HUES48 (cell line): ENCODE measurements around the gene CLASP1.
"Not testable (repeated sequence)": the region's sequence is repeated elsewhere in the genome, so short reads cannot be mapped to it uniquely, and the experiment has no call there.

Experiments used
- H3K27ac ChIP-seq: one replicate; pipeline ENCODE4 v1.7.0; 2013; ENCODE audit warnings: low read depth, low read length, inconsistent platforms
- H3K27me3 ChIP-seq: 2 replicates; pipeline ENCODE4 v1.6.1; 2013; ENCODE audit warnings: mild to moderate bottlenecking, low read length; ENCODE audit not compliant: control insufficient read depth, insufficient read depth
- H3K36me3 ChIP-seq: 2 replicates; pipeline ENCODE4 v1.6.1; 2013; ENCODE audit warnings: low read length; ENCODE audit not compliant: control insufficient read depth, insufficient read depth
- H3K4me1 ChIP-seq: 2 replicates; pipeline ENCODE4 v1.6.1; 2013; ENCODE audit warnings: mild to moderate bottlenecking, low read length; ENCODE audit not compliant: control insufficient read depth, insufficient read depth
- H3K4me3 ChIP-seq: 2 replicates; pipeline ENCODE4 v1.5.1; 2013; ENCODE audit warnings: mild to moderate bottlenecking, low read depth, low read length
- H3K9ac ChIP-seq: 2 replicates; pipeline ENCODE4 v1.6.1; 2013; ENCODE audit warnings: mild to moderate bottlenecking, low read depth, low read length, moderate library complexity
- H3K9me3 ChIP-seq: 2 replicates; pipeline ENCODE4 v1.6.1; 2013; ENCODE audit warnings: low read length; ENCODE audit not compliant: control insufficient read depth, insufficient read depth

Gene CLASP1

DNA sequence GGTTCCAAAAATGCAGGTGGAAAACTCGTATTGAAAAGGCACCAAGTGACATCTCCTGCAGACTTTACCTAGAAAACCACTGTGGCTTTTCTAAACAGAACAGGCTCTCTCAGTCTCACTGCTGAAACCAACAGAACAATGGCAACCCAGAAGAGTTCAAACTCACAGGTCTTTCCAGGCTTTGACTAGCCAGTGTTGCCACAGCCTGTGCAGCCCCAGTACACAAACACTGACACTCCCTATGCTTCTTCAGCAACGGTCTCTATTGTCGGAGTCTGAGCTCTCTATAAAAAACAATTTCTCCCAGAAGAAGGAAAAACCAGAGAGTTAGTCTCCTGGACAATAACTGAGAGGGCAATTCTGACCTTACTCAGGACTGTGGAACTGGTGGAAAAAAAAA, 206.4 kb downstream of the CLASP1 start:
- H3K27me3 ChIP-seq: no peaks in the 10 kb centered on the region
- no peak overlapping the region for H3K9ac ChIP-seq
- no peaks in the 10 kb centered on the region for H3K4me1 ChIP-seq
- H3K27ac ChIP-seq: no peak overlapping the region
- H3K36me3 ChIP-seq: peaks cover 56% of the 10 kb centered on the region
- H3K4me3 ChIP-seq: no peak overlapping the region
- H3K9me3 ChIP-seq: no peaks in the 10 kb centered on the region

GRCh38 chr2:121438290-121438689, 211.0 kb downstream of the CLASP1 start:
- not testable (repeated sequence) for H3K9me3 ChIP-seq, H3K27me3 ChIP-seq, H3K27ac ChIP-seq, H3K9ac ChIP-seq, H3K4me3 ChIP-seq, H3K4me1 ChIP-seq
- peaks cover 15% of the 10 kb centered on the region for H3K36me3 ChIP-seq

GRCh38 chr2:121436918-121437317, 212.3 kb downstream of the CLASP1 start:
- no peak overlapping the region for H3K9ac ChIP-seq
- no peaks in the 10 kb centered on the region for H3K27me3 ChIP-seq
- no peak overlapping the region for H3K27ac ChIP-seq
- peaks cover 9% of the 10 kb centered on the region; the same call in 1 of the 2 replicates for H3K36me3 ChIP-seq
- no peaks in the 10 kb centered on the region for H3K9me3 ChIP-seq
- H3K4me3 ChIP-seq: no peak overlapping the region
- H3K4me1 ChIP-seq: no peaks in the 10 kb centered on the region

- H3K4me1 ChIP-seq: no peaks in the 10 kb centered on the region
- no peak overlapping the region for H3K9ac ChIP-seq
- peaks cover 9% of the 10 kb centered on the region; the same call in 1 of the 2 replicates for H3K36me3 ChIP-seq
- no peak overlapping the region for H3K27ac ChIP-seq
- no peaks in the 10 kb centered on the region for H3K27me3 ChIP-seq
- no peaks in the 10 kb centered on the region for H3K9me3 ChIP-seq
- H3K4me3 ChIP-seq: no peak overlapping the region
Observed at GRCh38 chr2:121435790-121436189, 213.5 kb downstream of the CLASP1 start.

DNA sequence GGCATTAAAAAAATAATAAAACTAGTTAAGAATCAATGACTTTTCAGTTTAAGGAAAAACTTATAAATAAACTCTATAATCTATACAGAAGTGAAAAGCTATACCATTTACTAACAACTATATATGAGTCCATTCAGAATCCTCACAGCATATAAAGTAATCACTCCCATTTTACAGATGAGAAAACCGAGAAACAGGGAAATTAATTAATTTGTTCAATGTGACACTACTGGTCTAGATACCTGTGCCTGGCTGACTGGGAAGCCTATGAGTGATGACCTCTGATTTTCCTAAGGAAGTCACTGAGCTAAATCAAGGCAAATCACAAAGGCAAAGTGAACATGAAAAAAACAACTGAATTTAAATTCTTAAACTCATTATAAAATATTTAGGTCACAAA, 218.0 kb downstream of the CLASP1 start:
- no peak overlapping the region for H3K4me3 ChIP-seq
- H3K4me1 ChIP-seq: no peaks in the 10 kb centered on the region
- H3K9ac ChIP-seq: no peak overlapping the region
- no peak overlapping the region for H3K27ac ChIP-seq
- peaks cover 33% of the 10 kb centered on the region for H3K36me3 ChIP-seq
- no peaks in the 10 kb centered on the region for H3K27me3 ChIP-seq
- no peaks in the 10 kb centered on the region for H3K9me3 ChIP-seq

- H3K9ac ChIP-seq: no peak overlapping the region
- no peaks in the 10 kb centered on the region for H3K9me3 ChIP-seq
- H3K4me1 ChIP-seq: no peaks in the 10 kb centered on the region
- H3K27ac ChIP-seq: no peak overlapping the region
- H3K36me3 ChIP-seq: peaks cover 43% of the 10 kb centered on the region
- no peaks in the 10 kb centered on the region for H3K27me3 ChIP-seq
- H3K4me3 ChIP-seq: no peak overlapping the region
Observed at GRCh38 chr2:121429927-121430520, 219.2 kb downstream of the CLASP1 start.

DNA sequence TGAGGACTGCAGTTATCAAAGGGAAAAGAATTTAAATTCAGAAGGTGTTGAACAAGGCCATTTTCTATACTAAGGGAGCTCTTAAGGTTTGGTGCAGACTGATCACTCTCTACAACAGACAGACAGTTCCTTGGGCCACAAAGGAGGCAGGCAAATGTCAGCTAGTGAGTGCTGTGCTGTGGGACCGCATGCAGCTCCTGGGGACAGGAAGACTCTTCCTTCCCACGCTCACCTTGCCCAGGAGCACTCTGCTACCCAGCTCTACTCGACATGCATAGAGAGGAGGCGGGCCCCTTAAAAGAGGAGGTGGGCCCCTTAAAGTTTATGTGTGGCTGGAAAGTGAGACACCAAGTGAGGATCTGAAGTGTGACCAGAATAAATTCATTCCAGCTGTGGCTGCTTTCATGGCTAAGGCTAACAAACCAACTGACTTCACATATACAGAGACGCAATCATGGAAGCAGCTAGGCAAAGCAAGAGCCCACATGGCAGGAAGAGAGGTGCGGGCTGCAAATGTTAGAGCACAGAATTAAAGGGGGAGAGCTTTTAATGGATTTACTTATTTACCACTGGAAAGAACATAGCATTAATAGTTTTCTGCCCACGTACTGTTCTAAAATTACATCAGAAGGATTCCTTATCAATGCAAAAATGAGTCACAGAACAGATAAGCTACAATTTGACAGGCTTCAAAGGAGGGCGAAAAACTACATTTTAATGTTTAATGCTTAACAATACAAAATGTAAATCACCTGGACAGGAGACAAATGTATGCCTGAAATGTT, 220.0 kb downstream of the CLASP1 start:
- Histone ChIP-seq H3K27me3 (no peaks in the 10 kb centered on the region), H3K36me3 (peaks cover 50% of the 10 kb centered on the region), H3K4me3 (no peak overlapping the region), H3K9me3 (no peaks in the 10 kb centered on the region), H3K4me1 (no peaks in the 10 kb centered on the region), H3K9ac (no peak overlapping the region), H3K27ac (no peak overlapping the region)

DNA sequence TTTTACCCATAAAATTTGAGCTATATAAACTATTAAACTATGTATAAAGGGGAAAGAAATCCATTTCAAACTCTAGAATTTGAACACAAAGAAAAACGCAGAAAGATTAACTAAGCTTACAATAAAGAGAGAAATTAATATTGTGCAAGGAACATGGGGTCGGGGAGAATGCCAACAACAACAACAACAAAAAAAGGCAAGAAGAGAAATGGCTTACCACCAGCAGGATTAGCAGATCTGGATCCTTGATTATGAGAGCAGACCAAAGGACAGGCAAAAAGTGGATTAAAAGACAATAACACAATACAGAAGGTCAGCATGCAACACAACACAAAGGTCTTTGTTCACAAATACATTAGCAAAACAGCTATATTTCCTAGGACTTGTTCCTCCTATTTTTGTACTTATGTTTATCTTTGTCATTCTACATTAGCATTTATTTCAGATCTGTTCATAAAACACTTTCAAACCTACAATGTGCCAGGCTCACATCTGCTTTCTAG, 222.0 kb downstream of the CLASP1 start:
- H3K36me3 ChIP-seq: peaks cover 62% of the 10 kb centered on the region
- H3K4me3 ChIP-seq: no peak overlapping the region

GRCh38 chr2:121420486-121420885, 228.8 kb downstream of the CLASP1 start:
- H3K27ac ChIP-seq: no peak overlapping the region
- no peaks in the 10 kb centered on the region for H3K4me1 ChIP-seq
- H3K9me3 ChIP-seq: no peaks in the 10 kb centered on the region
- H3K4me3 ChIP-seq: no peak overlapping the region
- no peaks in the 10 kb centered on the region for H3K27me3 ChIP-seq
- no peak overlapping the region for H3K9ac ChIP-seq
- peaks cover 52% of the 10 kb centered on the region for H3K36me3 ChIP-seq

More for the DNA sequence above, 222.0 kb downstream of the CLASP1 start:
- no peak overlapping the region for H3K27ac ChIP-seq
- H3K9ac ChIP-seq: no peak overlapping the region
- no peaks in the 10 kb centered on the region for H3K27me3 ChIP-seq
- no peaks in the 10 kb centered on the region for H3K4me1 ChIP-seq
- H3K9me3 ChIP-seq: no peaks in the 10 kb centered on the region

DNA sequence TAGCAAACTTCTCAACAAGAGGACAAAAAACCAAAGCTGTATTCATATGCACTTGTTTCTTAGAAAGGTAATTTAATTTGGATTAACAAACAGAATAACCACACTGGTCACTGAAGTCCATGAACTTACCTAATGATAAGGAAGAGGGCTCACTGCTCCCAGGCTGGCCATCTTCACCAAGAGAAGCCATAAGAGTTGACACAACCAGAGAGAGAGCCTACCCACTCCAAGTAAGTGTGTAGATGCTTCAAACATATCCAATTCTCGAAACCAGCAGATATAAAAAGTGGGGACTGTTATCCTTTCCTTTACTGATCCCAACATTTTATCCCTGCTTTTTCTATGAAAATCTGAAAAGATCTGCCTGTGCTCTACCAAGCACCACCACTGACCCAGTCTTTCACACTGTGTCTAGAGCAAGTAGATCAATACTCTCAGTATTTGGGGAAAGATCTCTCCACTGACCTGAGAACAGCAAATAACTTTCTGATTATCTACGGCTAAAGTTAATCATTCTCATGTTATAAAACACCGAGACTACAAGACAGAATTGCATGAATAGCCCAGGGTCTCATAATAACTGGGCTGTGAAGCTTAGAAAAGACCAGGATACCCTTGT, 230.1 kb downstream of the CLASP1 start:
- Histone ChIP-seq H3K9me3 (no peaks in the 10 kb centered on the region), H3K27ac (no peak overlapping the region), H3K27me3 (no peaks in the 10 kb centered on the region), H3K4me3 (no peak overlapping the region), H3K9ac (no peak overlapping the region), H3K36me3 (peaks cover 41% of the 10 kb centered on the region), H3K4me1 (no peaks in the 10 kb centered on the region)

- H3K27me3 ChIP-seq: no peaks in the 10 kb centered on the region
- H3K9ac ChIP-seq: no peak overlapping the region
- peaks cover 35% of the 10 kb centered on the region for H3K36me3 ChIP-seq
- H3K4me3 ChIP-seq: no peak overlapping the region
- H3K4me1 ChIP-seq: no peaks in the 10 kb centered on the region
- H3K9me3 ChIP-seq: no peaks in the 10 kb centered on the region
- no peak overlapping the region for H3K27ac ChIP-seq
Observed at GRCh38 chr2:121418494-121419058, 230.7 kb downstream of the CLASP1 start.
